ENCODE results near the gene CATSPER3. TPM values are rescaled to one million over a fixed set of nuclear protein-coding genes. Genes with fewer than 3 reads are reported as not detected.

The CATSPER3 gene
- total RNA-seq, 4 donors from 2014 or later: 0.42 to 0.65 TPM; not detected in 2

GRCh38 chr5:135053278-135053677 lies 85.6 kb downstream of the CATSPER3 start:
- intact Hi-C loops (cut with DNase I): no loop called here
- peaks cover 0 to 52% (median 3%) of the 10 kb centered on the region in 4 donors for H3K27me3 ChIP-seq
- no peaks in the 10 kb centered on the region for H3K36me3 ChIP-seq

GRCh38 chr5:135053989-135054388 lies 86.3 kb downstream of the CATSPER3 start:
- Histone ChIP-seq H3K4me3 (no peak overlapping the region), H3K4me1 (peaks cover 0 to 4% (median 0%) of the 10 kb centered on the region in 4 donors), H3K27me3 (peaks cover 0 to 45% (median 3%) of the 10 kb centered on the region in 4 donors), H3K36me3 (no peaks in the 10 kb centered on the region), H3K9me3 (no peaks in the 10 kb centered on the region), H3K27ac (replicated peaks in 1 of 4) (no peak overlapping the region)
- no peak for DNase-seq (ENCODE audit: extremely low spot score)
- TF ChIP-seq, protein P1, sequence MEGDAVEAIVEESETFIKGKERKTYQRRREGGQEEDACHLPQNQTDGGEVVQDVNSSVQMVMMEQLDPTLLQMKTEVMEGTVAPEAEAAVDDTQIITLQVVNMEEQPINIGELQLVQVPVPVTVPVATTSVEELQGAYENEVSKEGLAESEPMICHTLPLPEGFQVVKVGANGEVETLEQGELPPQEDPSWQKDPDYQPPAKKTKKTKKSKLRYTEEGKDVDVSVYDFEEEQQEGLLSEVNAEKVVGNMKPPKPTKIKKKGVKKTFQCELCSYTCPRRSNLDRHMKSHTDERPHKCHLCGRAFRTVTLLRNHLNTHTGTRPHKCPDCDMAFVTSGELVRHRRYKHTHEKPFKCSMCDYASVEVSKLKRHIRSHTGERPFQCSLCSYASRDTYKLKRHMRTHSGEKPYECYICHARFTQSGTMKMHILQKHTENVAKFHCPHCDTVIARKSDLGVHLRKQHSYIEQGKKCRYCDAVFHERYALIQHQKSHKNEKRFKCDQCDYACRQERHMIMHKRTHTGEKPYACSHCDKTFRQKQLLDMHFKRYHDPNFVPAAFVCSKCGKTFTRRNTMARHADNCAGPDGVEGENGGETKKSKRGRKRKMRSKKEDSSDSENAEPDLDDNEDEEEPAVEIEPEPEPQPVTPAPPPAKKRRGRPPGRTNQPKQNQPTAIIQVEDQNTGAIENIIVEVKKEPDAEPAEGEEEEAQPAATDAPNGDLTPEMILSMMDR (IDR thresholded peaks at IDR 0.05): no peak
- no peak for TF ChIP-seq POLR2A (IDR thresholded peaks at IDR 0.05; ENCODE audit: low read depth)
- TF ChIP-seq EP300 (IDR thresholded peaks at IDR 0.05): no peak
- no peak for TF ChIP-seq POLR2AphosphoS5 (IDR thresholded peaks at IDR 0.05)
- WGBS: 71% methylated on average over 6 of the region's 8 CpGs
- intact Hi-C loops (cut with DNase I): no loop called here

More at GRCh38 chr5:135053278-135053677, 85.6 kb downstream of the CATSPER3 start:
- WGBS: 81% methylated on average over 3 of the region's 3 CpGs
- TF ChIP-seq POLR2AphosphoS5 (IDR thresholded peaks at IDR 0.05): no peak
- TF ChIP-seq POLR2A (IDR thresholded peaks at IDR 0.05; ENCODE audit: low read depth): no peak
- TF ChIP-seq, protein P1 (IDR thresholded peaks at IDR 0.05): no peak
- no peak for TF ChIP-seq EP300 (IDR thresholded peaks at IDR 0.05)
- Histone ChIP-seq H3K4me3 (no peak overlapping the region), H3K9me3 (no peaks in the 10 kb centered on the region), H3K27ac (replicated peaks in 1 of 4) (no peak overlapping the region), H3K4me1 (peaks cover 0 to 4% (median 0%) of the 10 kb centered on the region in 4 donors)
- DNase-seq (ENCODE audit: extremely low spot score): no peak

DNA sequence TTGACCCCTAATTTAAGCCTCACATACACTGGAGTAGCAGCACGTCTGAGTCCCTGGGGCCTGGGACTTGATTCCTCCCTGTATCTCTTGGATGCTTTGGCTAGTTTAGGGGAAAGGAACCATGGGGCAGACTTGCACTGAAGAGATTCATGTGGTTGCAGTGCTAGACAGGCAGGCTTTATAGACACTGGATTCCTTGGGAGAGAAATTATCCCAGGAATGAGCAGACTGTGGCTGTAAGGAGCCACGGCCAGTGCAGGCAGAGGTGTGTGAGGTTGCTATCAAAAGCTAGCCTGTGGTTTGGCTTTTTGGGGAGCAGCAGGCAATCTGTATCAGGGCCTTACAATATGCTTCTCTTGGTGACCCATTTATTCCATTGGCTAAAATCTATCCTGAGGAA lies 86.8 kb downstream of the CATSPER3 start:
- Histone ChIP-seq H3K27ac (replicated peaks in 1 of 4) (no peak overlapping the region), H3K36me3 (no peaks in the 10 kb centered on the region), H3K4me3 (no peak overlapping the region), H3K27me3 (peaks cover 0 to 43% (median 3%) of the 10 kb centered on the region in 4 donors), H3K9me3 (no peaks in the 10 kb centered on the region), H3K4me1 (peaks cover 0 to 4% (median 0%) of the 10 kb centered on the region in 4 donors)
- WGBS: 85% methylated on average over 2 of the region's 2 CpGs
- no peak for DNase-seq (ENCODE audit: extremely low spot score)
- TF ChIP-seq POLR2A (IDR thresholded peaks at IDR 0.05; ENCODE audit: low read depth): no peak
- no peak for TF ChIP-seq EP300 (IDR thresholded peaks at IDR 0.05)
- no peak for TF ChIP-seq POLR2AphosphoS5 (IDR thresholded peaks at IDR 0.05)
- TF ChIP-seq, protein P1 (IDR thresholded peaks at IDR 0.05): no peak
- intact Hi-C loops (cut with DNase I): no loop called here

- Histone ChIP-seq H3K9me3 (no peaks in the 10 kb centered on the region), H3K36me3 (no peaks in the 10 kb centered on the region), H3K4me1 (peaks cover 0 to 4% (median 0%) of the 10 kb centered on the region in 4 donors), H3K27me3 (peaks cover 0 to 35% (median under 1%) of the 10 kb centered on the region in 4 donors), H3K27ac (replicated peaks in 1 of 4) (no peak overlapping the region), H3K4me3 (no peak overlapping the region)
- DNase-seq (ENCODE audit: extremely low spot score): no peak
- intact Hi-C loops (cut with DNase I): no loop called here
- 67% methylated on average over 1 of the region's 5 CpGs for WGBS
- no peak for TF ChIP-seq POLR2A (IDR thresholded peaks at IDR 0.05; ENCODE audit: low read depth)
- TF ChIP-seq, protein P1 (IDR thresholded peaks at IDR 0.05): no peak
- TF ChIP-seq POLR2AphosphoS5 (IDR thresholded peaks at IDR 0.05): no peak
- no peak for TF ChIP-seq EP300 (IDR thresholded peaks at IDR 0.05)
These were observed 87.7 kb downstream of the CATSPER3 start for GRCh38 chr5:135055396-135055795.

All from esophagus muscularis mucosa (tissue), 4 donors.